K562 (cell line): ENCODE results near the gene ANO3. TPM values are rescaled to one million over a fixed set of nuclear protein-coding genes. Genes with fewer than 3 reads are reported as not detected.
A peak's percentile ranks its signal among the peaks of the same experiment; 100 is the strongest.

Experiments
- ATAC-seq: fragments of 200-7000 bp; cut with Tn5 transposase; 3 replicates; pipeline ENCODE4 v1.9.1; 2020; ENCODE audit warnings: moderate library complexity
- BruUV-seq: library from RNA; stranded (reverse); fragments of 400-500 nt; replicated peaks from 2 replicates; lab custom pipeline; 2021; lab: Mats Ljungman, UMichigan
- CTCF ChIA-PET: fragments of 300-600 bp; formaldehyde crosslinking; extraction: SDS; loops from one replicate; lab custom pipeline; 2021; ENCODE audit warnings: low intra/inter-chr PET ratio; lab: Yijun Ruan, JAX
- POLR2A ChIA-PET: fragments of 300-600, 350-650 bp; sonication (Branson Sonifier 250); formaldehyde crosslinking; extraction: SDS; loops from one replicate; lab custom pipeline; 2021; ENCODE audit warnings: antibody characterized with exemption, inconsistent platforms; lab: Yijun Ruan, JAX
- DNase-seq, 4 experiments: peaks; one replicate each; pipeline versions ENCODE4 v3.0.0 to v3.0.0-alpha.2; 2011 to 2018; ENCODE audit warnings: low spot score in 3 of 4, mixed read lengths in 3 of 4; ENCODE audit errors: extremely low read depth in 1 of 4
- FAIRE-seq: peaks from 2 replicates; lab custom pipeline; 2011; peaks lifted over from hg19 to GRCh38; lab: Jason Lieb, UNC
- H2AFZ ChIP-seq: 2 replicates; pipeline ENCODE4 v1.6.0; 2011; ENCODE audit warnings: low read depth, low read length, control low read depth, inconsistent platforms
- H3K27ac ChIP-seq: fragments of 200-600 bp; 3 replicates; pipeline ENCODE4 v1.8.0; 2011; ENCODE audit warnings: low read depth, mild to moderate bottlenecking, control low read depth, inconsistent platforms, low read length, moderate library complexity, mixed read lengths; ENCODE audit errors: extremely low read depth
- H3K27me3 ChIP-seq, 2 experiments: fragments of 300-600 bp in 1 of 2; 2 replicates in 1 of 2; 3 replicates in 1 of 2; pipeline versions ENCODE4 v1.6.0 to v1.8.0; 2011; ENCODE audit warnings: inconsistent platforms in 2 of 2, low read length in 2 of 2, mild to moderate bottlenecking in 1 of 2, mixed read lengths in 1 of 2, moderate library complexity in 1 of 2; ENCODE audit not compliant: control insufficient read depth in 2 of 2, insufficient read depth in 2 of 2
- H3K36me3 ChIP-seq: fragments of 300-600 bp; 3 replicates; pipeline ENCODE4 v1.8.0; 2011; ENCODE audit warnings: mild to moderate bottlenecking, low read length, inconsistent platforms; ENCODE audit not compliant: control insufficient read depth, insufficient read depth
- H3K4me1 ChIP-seq, 2 experiments: fragments of 200-600 bp in 1 of 2; replicated peaks in 1 of 2; 2 replicates in 1 of 2; 3 replicates in 1 of 2; pipeline versions ENCODE4 v1.5.1 to v1.8.0; 2011; ENCODE audit warnings: inconsistent platforms in 2 of 2, low read length in 2 of 2, mild to moderate bottlenecking in 1 of 2, mixed read lengths in 1 of 2, moderate library complexity in 1 of 2; ENCODE audit not compliant: control insufficient read depth in 2 of 2, insufficient read depth in 2 of 2
- H3K4me2 ChIP-seq: 2 replicates; pipeline ENCODE4 v1.6.1; 2011; ENCODE audit warnings: low read length, control low read depth, inconsistent platforms, mixed read lengths; ENCODE audit not compliant: insufficient read depth
- H3K4me3 ChIP-seq: fragments of 200-600 bp; sonication (generic), shearing (Covaris generic); 2 replicates; pipeline ENCODE4 v1.5.1; 2016; ENCODE audit warnings: control low read depth, inconsistent platforms
- H3K79me2 ChIP-seq: fragments of 200-600 bp; 3 replicates; pipeline ENCODE4 v1.8.0; 2011; ENCODE audit warnings: low read length, inconsistent platforms; ENCODE audit not compliant: control insufficient read depth, insufficient read depth
- H3K9ac ChIP-seq, 2 experiments: 2 replicates each; pipeline versions ENCODE4 v1.6.0 to v1.6.1; 2011; ENCODE audit warnings: low read depth in 2 of 2, low read length in 2 of 2, control low read depth in 1 of 2, inconsistent platforms in 1 of 2, mild to moderate bottlenecking in 1 of 2, mixed read lengths in 1 of 2; ENCODE audit not compliant: insufficient read depth in 1 of 2
- H3K9me1 ChIP-seq: one replicate; pipeline ENCODE4 v1.6.0; 2011; ENCODE audit warnings: inconsistent platforms, mild to moderate bottlenecking, low read length, moderate library complexity; ENCODE audit not compliant: control insufficient read depth, insufficient read depth
- H3K9me3 ChIP-seq: replicated peaks from 2 replicates; pipeline ENCODE4 v1.5.1; 2011; ENCODE audit warnings: low read depth, low read length, inconsistent platforms; ENCODE audit not compliant: control insufficient read depth, insufficient read depth
- H4K20me1 ChIP-seq: replicated peaks from 2 replicates; pipeline ENCODE4 v1.6.1; 2011; ENCODE audit warnings: low read length, inconsistent platforms, mixed read lengths; ENCODE audit not compliant: control insufficient read depth, insufficient read depth
- RAD21 ChIP-seq, 2 experiments: fragments of 250-450 bp in 1 of 2; fragments of 450-650 bp in 1 of 2; sonication (Bioruptor Pico) in 1 of 2; formaldehyde crosslinking in 1 of 2; IDR thresholded peaks in 1 of 2; conservative IDR thresholded peaks in 1 of 2; 2 replicates each; pipeline versions ENCODE4 v1.4.0 to v1.8.0; 2020 to 2022; ENCODE audit warnings: mild to moderate bottlenecking in 2 of 2, moderate library complexity in 1 of 2
- WGBS: fragments of 100-300 bp; shearing (Covaris generic); methylation state at CpG from one replicate; pipeline ENCODE4 v1.1.6; 2016; ENCODE audit warnings: low coverage, mixed read lengths; ENCODE audit not compliant: insufficient coverage; ENCODE audit errors: missing lambda C conversion rate; 5-methylcytosine and 5-hydroxymethylcytosine counted together
- in situ Hi-C: fragments of 300-500 bp; cut with MboI; formaldehyde crosslinking; loops from 4 replicates; pipeline ENCODE4 v1.15.0; 2018; ENCODE audit warnings: inconsistent platforms, mixed read lengths
- intact Hi-C: fragments of 100-400 bp; cut with micrococcal nuclease; formaldehyde crosslinking; loops from 2 replicates; pipeline ENCODE4 v1.14.2; 2022
- polyA plus RNA-seq, 8 experiments: library from polyadenylated mRNA; depleted of rRNA in 4 of 8; stranded (reverse) in 5 of 8; unstranded in 3 of 8; fragments of >200 nt; fragmentation: Nextera tagmentation in 2 of 8; fragmentation: Illumina TruSeq in 1 of 8; extraction: Ambion mirVana in 2 of 8; extraction: Trizol in 1 of 8; gene quantifications; 2 replicates each; pipeline versions ENCODE4 v1.2.1 to v1.2.3, GENCODE V29; 2011 to 2014; ENCODE audit warnings: inconsistent platforms in 1 of 8, missing spikeins in 1 of 8
- total RNA-seq, 7 experiments: library from RNA; depleted of rRNA in 6 of 7; stranded (reverse); fragments of >200 nt in 6 of 7; fragmentation: Illumina TruSeq in 2 of 7; extraction: Trizol in 2 of 7; gene quantifications; 2 replicates each; pipeline versions ENCODE4 v1.2.1 to v1.2.3, GENCODE V29; 2011 to 2021; ENCODE audit warnings: low replicate concordance in 1 of 7
- TF ChIP-seq, protein P1 (sequence below): fragments of 450-650 bp; formaldehyde crosslinking; IDR thresholded peaks from 2 replicates; pipeline ENCODE4 v1.4.0; 2020; ENCODE audit warnings: mild to moderate bottlenecking, moderate library complexity
- TF ChIP-seq, protein P2 (sequence below), 3 experiments: IDR thresholded peaks in 2 of 3; conservative IDR thresholded peaks in 1 of 3; 2 replicates each; pipeline ENCODE4 v1.5.1; 2011 to 2012; ENCODE audit warnings: low read length in 3 of 3, mild to moderate bottlenecking in 3 of 3, control low read depth in 2 of 3, improper control_type of control experiment in 1 of 3, inconsistent platforms in 1 of 3, low read depth in 1 of 3, mixed read lengths in 1 of 3, moderate library complexity in 1 of 3; ENCODE audit not compliant: insufficient read depth in 2 of 3

ANO3 gene
- total and polyA plus RNA-seq, 9 of the 15 experiments (the other 6 are each of a cell fraction or from before 2014, with no cell fraction given) = 0.01 to 0.13 (median 0.04) TPM; not detected in 1

DNA sequence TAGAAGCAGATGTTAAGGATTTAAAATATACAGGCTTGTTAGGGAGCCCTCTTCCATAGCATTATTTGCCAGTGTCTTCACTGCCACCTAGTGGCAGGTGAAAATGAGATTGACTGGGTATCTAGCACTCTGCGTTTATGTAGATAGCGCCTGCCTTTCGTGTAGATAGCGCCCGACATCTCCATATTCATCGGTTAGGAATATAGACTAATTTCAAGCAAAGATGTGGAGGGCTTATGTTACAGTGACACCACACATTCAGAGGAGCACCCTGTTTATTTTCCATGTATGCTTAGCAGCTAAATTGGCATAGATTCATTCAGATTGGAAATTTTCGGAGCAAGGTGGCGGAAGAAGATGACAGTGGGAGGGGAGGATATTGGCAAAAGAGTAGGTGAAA is 318.0 kb downstream of the ANO3 start:
- Histone ChIP-seq H2AFZ (no peak overlapping the region), H3K9me3 (no peaks in the 10 kb centered on the region), H4K20me1 (no peaks in the 10 kb centered on the region), H3K27ac (no peak overlapping the region), H3K9me1 (no peaks in the 10 kb centered on the region), H3K9ac (no peak overlapping the region), H3K4me1 (no peaks in the 10 kb centered on the region), H3K4me3 (no peak overlapping the region), H3K79me2 (no peaks in the 10 kb centered on the region), H3K27me3 (no peaks in the 10 kb centered on the region), H3K36me3 (no peaks in the 10 kb centered on the region), H3K4me2 (no peak overlapping the region)
- ChIA-PET POLR2A (no interaction called here), CTCF (interaction anchor here (1.0 kb wide), 1 partner anchor 365 kb away, joined by 3 read pairs; no protein-coding TSS in a partner anchor)
- DNase-seq = peak; percentile 29 to 69 (median 35)
- TF ChIP-seq, protein P1, sequence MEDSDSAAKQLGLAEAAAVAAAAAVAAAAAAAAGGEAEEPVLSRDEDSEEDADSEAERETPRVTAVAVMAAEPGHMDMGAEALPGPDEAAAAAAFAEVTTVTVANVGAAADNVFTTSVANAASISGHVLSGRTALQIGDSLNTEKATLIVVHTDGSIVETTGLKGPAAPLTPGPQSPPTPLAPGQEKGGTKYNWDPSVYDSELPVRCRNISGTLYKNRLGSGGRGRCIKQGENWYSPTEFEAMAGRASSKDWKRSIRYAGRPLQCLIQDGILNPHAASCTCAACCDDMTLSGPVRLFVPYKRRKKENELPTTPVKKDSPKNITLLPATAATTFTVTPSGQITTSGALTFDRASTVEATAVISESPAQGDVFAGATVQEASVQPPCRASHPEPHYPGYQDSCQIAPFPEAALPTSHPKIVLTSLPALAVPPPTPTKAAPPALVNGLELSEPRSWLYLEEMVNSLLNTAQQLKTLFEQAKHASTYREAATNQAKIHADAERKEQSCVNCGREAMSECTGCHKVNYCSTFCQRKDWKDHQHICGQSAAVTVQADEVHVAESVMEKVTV (CRISPR knock-in tag) = no peak
- TF ChIP-seq, protein P2, sequence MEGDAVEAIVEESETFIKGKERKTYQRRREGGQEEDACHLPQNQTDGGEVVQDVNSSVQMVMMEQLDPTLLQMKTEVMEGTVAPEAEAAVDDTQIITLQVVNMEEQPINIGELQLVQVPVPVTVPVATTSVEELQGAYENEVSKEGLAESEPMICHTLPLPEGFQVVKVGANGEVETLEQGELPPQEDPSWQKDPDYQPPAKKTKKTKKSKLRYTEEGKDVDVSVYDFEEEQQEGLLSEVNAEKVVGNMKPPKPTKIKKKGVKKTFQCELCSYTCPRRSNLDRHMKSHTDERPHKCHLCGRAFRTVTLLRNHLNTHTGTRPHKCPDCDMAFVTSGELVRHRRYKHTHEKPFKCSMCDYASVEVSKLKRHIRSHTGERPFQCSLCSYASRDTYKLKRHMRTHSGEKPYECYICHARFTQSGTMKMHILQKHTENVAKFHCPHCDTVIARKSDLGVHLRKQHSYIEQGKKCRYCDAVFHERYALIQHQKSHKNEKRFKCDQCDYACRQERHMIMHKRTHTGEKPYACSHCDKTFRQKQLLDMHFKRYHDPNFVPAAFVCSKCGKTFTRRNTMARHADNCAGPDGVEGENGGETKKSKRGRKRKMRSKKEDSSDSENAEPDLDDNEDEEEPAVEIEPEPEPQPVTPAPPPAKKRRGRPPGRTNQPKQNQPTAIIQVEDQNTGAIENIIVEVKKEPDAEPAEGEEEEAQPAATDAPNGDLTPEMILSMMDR (IDR thresholded peaks at IDR 0.05 in 2 of 3, conservative IDR thresholded peaks at IDR 0.05 in 1 of 3; ENCODE audit: insufficient read depth in 2 of 3, low read depth in 1 of 3, low read length in 3 of 3) = peak; percentile 24 to 60 (median 56); a peak in 5 of 6 replicates
- peak; percentile 65 to 71 for TF ChIP-seq RAD21 (CRISPR knock-in tag; conservative IDR thresholded peaks at IDR 0.05 in 1 of 2, IDR thresholded peaks at IDR 0.05 in 1 of 2)
- WGBS = 3% methylated on average over 8 of the region's 8 CpGs
- in situ Hi-C loops = no loop called here
- intact Hi-C loops = loop anchor here (5.0 kb wide), 2 partner anchors 353 to 847 kb away; no protein-coding TSS in a partner anchor
- no peak for FAIRE-seq
- BruUV-seq = no TSS peak
- peak; percentile 88 for ATAC-seq
